HTR-8/SVneo (cell line): ENCODE results near the gene ERGIC1.
"Not testable (repeated sequence)": the region's sequence is repeated elsewhere in the genome, so short reads cannot be mapped to it uniquely, and the experiment has no call there.

Experiments used
- DNase-seq: peaks from one replicate; pipeline ENCODE4 v3.0.0; 2011; ENCODE audit warnings: low spot score, mixed read lengths; ENCODE audit not compliant: insufficient read length
- FAIRE-seq: peaks from 2 replicates; lab custom pipeline; 2011; peaks lifted over from hg19 to GRCh38; lab: Jason Lieb, UNC

The ERGIC1 gene

GRCh38 chr5:172845154-172845553, 11.1 kb downstream of the ERGIC1 start:
- FAIRE-seq (no peak), DNase-seq (no peak)

DNA sequence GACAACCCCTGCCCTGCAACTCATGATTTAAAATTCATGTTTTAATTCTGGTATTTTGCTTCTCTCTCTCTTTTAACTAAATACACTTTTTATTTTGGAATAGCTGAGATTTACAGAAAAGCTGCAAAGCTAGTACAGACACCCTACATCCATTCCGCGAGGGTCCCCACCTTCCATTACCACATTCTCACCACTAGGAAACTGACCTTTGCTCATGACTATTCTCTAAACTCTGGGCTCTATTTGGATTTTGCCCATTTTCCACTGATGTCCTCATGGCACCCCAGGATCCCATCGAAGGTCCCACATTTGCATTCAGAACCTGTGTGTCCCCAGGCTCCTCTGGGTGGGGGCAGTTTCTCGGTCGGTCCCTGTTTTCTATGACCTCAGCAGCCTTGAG, 11.5 kb downstream of the ERGIC1 start:
- FAIRE-seq (no peak), DNase-seq (no peak)

DNA sequence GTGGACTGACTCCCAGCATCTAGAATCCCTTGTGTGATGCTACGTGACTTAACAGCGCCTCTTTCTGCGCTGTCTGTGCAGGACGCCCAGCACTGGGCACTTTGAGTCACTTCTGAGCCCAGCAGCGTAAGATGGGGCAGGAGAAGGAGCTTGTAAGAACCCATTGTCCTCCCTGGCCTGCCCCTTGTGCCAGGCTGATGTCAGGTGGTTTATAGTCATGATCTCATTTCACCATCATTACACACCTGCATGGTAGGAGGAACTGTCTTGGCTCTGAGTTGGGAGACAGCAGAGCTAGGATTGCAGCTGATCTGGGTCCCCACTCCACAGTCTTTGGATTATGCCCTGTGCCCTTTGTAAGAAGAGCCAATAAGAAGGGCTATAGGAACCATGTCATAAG, 12.2 kb downstream of the ERGIC1 start:
- DNase-seq = no peak
- no peak for FAIRE-seq

GRCh38 chr5:172846677-172847076, 12.6 kb downstream of the ERGIC1 start:
- FAIRE-seq (no peak), DNase-seq (no peak)

DNA sequence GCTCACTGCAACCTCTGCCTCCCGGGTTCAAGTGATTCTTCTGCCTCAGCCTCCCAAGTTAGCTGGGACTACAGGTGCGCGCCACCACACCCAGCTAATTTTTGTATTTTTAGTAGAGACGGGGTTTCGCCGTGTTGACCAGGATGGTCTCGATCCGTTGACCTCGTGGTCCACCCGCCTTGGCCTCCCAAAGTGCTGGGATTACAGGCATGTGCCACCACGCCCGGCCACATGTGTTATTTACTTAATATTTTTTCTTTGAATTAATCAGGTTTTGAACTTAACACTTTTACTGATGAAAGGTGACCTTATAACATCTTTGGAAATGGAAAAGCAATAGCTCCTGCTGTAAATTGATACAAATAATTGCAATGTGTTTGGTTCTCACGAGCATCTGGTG, 13.5 kb downstream of the ERGIC1 start:
- DNase-seq = not testable (repeated sequence)

DNA sequence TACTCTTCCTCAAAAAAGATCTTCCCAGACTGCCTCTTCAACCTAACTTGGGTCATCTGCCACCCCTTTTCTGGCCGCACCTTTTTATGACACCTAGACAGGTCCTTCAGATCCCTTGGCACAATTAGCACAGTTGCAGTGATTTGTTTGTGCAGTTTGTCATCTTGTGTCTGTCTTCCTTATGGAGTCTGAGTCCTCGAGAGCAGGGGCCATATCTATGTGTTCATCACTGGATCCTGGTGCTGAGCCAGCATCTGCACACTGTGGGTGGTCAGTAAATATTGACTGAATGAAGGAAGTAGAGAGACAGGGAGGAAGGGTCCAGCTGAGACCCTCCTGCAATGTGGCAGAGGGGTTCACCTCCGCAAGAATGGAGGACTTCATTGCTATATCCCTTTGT, 14.4 kb downstream of the ERGIC1 start:
- no peak for DNase-seq
- FAIRE-seq = no peak

More for the DNA sequence above, 13.5 kb downstream of the ERGIC1 start:
- FAIRE-seq = not testable (repeated sequence)

DNA sequence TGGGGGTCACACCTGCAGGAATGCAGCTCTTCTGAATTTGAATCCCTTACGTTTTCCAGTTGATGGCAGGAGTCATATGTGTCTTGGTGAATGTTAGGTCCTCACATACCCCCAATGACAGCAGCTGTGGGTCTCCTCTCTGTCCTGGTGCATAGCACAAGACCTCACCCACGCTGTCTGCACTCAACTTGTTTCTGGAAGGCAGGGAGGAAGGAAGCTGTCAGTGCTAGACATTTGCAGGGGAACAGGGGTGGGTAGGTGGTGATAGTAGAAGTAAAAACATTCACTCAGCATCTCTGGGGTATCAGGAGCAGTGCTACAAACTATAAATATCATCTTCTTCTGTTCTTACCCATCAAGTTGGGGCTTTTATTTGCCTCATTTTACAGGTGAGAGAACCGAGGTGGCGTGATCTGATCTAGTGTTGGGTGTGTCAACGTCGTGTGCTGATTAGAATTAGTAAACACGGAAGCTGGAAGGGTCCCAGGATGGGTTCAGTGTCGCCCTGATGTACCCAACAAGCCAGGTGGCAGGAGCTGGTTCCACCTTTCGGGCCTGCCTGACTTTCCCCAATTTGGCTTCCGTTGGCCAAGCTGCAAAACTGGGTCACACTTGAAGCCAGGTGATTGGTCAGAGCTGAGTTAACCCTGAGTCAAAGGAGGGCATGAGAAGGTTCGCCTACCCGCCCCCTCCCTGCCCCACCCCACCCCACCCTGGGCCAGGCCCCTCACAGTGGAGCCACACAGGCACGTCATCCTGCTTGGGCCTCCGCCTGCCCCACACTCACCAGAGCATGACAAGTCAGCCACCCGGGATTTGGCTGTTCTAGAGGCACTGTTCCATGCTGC, 15.8 kb downstream of the ERGIC1 start:
- FAIRE-seq = no peak

DNA sequence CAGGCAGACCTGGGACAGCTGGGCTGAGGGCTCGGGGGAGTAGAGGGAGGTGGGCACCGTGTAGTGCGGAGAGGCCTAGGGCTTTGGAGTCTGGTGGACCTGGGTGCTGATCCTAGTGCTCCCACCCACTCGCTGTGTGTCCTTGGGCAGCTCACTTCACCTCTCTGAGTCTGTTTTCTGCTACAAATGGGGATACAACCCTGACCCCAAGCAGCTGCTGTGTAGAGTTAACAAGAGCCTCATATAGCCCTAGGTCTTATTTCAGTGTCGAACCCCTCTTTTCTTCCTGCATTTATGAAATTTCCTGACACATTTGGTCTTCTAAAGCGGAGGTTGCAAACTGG, 16.4 kb downstream of the ERGIC1 start:
- FAIRE-seq = no peak
- DNase-seq = no peak

More for the DNA sequence above, 15.8 kb downstream of the ERGIC1 start:
- DNase-seq = no peak

DNA sequence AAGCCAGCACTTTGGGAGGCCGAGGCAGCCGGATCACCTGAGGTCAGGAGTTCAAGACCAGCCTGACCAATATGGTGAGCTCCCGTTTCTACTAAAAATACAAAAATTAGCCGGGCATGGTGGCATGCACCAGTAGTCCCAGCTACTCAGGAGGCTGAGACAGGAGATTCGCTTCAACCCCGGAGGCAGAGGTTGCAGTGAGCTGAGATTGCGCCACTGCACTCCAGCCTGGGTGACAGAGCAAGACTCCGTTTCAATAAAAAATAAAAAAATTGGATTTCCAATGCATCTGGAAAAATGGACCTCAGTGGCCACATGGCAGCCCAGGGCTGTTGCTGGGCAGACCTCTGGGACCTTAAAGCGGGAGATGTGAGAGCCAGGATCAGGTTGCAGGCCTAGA, 17.2 kb downstream of the ERGIC1 start:
- DNase-seq, FAIRE-seq: not testable (repeated sequence)

DNA sequence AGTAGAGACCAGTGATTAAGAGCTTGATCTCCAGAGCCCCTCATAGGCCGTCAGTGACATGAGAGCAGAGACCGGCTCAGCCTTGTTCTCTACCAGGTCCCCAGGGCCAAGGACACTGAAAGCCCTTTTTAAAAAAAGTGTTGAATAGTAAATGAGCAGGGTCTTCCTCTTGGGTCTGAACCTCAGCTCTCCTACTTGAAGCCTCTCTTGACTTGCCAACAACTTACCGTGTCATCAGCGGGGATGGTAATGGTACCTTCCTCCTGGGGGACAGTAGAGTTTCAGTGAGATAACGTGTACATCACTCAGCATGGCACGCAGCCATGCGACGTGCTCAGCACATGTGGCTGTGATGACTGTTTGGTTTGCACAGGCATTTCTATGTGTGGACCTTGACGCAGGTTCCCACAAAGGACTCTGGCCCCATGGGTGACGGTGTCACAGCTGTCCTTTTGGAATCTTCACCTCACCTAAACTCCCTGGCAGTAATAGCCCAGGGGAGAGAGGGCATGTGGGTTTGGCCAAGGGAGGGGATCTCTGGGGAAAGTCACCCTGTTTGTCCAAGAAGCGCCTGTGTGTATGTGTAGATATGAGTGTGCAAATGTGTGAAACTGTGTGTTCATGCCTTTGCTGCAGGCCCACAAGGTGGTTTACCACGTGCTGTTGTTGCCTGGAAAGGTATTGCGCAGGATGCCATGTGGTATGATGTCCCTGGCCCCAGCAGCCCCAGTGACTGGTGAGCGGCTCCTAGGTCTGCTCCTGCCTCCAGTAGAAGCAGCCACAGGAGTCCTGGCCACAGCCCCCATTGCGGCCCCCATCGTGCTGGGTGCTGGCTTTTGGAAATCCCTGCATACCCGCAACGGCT, 18.7 kb downstream of the ERGIC1 start:
- no peak for FAIRE-seq

GRCh38 chr5:172853355-172853975, 19.4 kb downstream of the ERGIC1 start:
- FAIRE-seq (no peak), DNase-seq (no peak)

More for the DNA sequence above, 18.7 kb downstream of the ERGIC1 start:
- DNase-seq = no peak

DNA sequence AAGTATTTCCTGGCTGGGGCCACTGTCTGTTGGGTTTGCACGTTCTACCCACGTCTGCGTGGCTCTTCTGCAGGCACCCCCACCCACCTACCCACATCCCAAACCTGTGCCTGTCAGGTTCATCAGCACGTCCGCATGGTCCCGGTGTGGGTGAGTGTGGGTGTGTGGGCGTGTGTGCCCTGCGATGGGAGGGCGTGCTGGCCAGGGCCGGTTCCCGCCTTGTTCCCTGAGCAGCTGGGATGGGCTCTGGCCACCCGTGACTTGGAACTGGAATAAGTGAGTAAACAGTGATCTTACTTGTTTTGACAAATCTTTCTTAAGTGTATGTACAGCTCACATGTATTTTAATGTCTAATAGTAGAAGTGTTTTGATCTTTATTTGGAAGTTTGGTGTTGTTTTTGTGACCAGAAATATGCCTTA, 20.4 kb downstream of the ERGIC1 start:
- no peak for FAIRE-seq
- DNase-seq = no peak

GRCh38 chr5:172854971-172855370, 20.9 kb downstream of the ERGIC1 start:
- no peak for DNase-seq
- FAIRE-seq = no peak

DNA sequence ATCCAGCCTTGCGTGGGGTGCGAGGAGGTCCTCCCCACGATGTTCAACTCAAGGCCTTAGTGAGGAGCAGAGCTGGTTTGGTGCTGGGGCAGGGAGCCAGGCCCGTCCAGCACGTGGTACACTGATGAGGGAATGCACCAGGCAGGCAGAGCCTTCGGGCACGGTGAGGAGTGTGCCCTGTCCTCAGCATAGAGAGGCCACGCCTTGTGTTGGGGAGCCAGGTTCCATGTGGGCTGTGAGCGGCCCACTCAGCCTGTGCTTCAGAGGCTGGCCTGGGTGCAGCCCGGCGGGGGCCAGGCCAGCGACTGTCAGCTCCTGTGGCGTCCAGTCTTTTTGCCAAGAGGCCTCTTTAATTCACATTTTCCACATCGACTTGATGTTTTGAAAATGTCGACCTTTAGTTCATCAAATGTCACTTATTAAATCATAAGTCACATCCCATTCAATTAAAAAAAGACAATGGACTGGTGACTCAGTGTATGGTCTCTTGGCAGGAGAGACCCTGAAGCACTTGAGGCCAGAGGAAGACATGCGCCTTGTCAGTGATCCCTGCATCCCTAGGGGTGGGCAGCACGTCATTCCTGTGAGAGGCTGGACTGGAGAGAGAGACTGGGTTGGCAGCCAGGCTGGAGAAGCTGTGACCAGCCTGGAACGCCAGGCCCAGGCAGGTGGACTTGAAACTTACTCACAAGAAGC, 21.7 kb downstream of the ERGIC1 start:
- DNase-seq = no peak
- no peak for FAIRE-seq

DNA sequence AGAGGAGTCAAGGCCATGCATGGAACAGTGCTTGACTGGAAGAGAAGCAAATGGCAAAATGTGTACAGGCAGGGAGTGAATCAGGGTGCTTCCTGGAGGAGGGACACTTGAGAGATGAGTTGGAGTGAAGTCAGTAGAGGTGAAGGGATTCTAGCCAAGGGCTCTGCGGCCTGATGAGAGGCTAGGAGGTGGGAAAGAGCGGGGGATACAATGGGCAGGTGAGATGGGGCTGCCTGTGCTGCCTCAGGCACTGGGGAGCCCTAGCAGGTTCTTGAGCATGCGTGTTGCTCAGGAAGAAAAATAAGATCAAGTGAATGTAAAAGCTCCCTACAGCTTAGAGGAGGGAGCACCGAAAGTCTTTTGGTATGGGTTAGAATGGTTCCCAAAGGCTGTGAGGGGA, 22.3 kb downstream of the ERGIC1 start:
- DNase-seq (no peak), FAIRE-seq (no peak)

DNA sequence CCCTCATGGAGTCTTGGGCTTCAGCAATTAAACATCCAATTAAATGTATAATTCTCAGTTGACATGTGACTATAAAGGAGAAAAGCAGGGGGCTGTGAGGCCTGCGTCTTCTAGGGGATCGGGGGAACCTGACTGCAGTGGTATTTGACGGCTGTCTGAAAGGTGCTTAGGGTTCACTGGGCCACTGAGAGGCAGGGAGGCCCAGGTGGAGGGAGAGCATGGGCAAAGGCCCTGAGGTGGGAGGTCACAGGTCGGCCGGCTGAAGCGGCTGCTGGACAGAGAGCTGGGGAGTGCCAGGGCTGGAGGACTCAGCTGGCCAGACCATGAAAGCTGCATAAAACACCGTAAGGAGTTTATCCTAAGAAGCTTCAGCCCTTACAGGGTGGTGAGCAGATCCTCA, 23.9 kb downstream of the ERGIC1 start:
- FAIRE-seq (no peak), DNase-seq (no peak)

DNA sequence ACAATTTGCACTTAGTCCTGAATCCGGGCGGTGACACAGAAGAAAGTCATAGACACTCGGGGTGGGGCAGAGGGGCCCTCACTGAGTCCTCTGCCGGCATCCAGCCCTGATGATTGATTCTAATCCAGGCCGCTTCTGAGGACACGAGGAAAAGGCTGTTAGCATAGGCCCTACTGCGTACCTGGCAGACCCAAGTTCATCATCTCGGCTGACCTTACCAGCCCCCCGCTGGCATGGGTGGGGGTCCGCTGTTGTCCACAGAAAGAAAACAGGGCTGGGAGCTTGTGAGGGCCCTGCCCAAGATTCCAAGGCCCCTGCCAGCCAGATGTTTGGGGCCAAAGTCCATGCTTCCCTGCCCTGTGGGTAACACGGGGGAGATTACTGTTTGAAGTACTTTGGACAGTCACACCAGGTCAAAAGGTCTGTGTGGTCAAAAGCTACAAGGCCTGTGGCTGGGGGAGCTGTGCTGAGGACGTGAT, 24.5 kb downstream of the ERGIC1 start:
- DNase-seq (peak; percentile 49), FAIRE-seq (no peak)

DNA sequence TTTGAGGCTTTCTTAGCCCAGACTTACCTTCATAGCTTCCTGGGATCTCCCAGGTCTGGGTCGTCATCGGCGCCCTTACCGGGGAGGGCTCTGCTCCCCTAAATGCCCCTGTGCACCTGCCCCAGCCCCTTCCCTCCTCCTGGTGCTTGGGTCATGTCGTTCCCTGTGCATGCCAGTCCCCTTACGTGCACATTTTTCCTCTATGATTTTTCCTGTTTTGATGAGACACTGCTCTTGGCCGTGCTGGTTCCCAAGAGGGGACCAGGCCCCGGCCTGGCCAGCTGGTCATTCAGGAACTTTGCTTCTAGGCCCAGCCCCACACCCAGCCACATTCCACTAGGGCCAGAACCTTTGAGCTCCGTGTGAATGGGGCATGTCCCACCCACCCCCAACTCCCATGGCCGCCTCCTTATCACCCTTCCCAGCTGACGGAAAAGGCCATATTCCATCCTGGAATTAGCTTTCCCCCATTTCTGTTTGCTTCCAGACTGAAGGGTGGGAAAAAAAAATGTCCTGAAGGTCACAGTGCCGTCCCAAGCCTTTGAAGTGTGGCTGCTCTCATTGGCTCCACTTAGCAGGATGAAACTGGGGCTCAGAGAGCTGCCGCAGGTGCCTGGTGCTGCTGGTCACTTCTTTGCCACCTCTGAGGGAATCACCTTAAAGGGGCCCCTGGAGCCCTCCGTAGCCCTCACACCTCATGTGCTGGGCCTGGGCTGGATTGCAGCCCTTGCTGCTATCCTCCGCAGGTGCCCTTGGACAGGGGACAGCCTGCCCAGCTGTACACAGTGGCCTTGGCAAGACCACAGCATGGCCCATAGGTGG, 25.1 kb downstream of the ERGIC1 start:
- DNase-seq (peak; percentile 66), FAIRE-seq (no peak)

- DNase-seq (no peak), FAIRE-seq (no peak)
Measured at GRCh38 chr5:172859966-172860365, 25.9 kb downstream of the ERGIC1 start.
